Stimulated activated CD4-positive, alpha-beta T cell treated with anti-CD3 and anti-CD28 coated beads, Interleukin-1b, Interleukin-23, amount 100 ng/mL, for 4 hours (primary cell): ENCODE data around the gene AP3B1.

Experiments
- DNase-seq, 2 donors: peaks; one replicate each; pipeline ENCODE4 v3.0.0-alpha.2; 2020; ENCODE audit warnings: low read depth in 2 of 2

AP3B1 gene

GRCh38 chr5:78288246-78288645, 6.3 kb downstream of the AP3B1 start:
- no peak for DNase-seq

GRCh38 chr5:78287833-78288232, 6.7 kb downstream of the AP3B1 start:
- no peak for DNase-seq

DNA sequence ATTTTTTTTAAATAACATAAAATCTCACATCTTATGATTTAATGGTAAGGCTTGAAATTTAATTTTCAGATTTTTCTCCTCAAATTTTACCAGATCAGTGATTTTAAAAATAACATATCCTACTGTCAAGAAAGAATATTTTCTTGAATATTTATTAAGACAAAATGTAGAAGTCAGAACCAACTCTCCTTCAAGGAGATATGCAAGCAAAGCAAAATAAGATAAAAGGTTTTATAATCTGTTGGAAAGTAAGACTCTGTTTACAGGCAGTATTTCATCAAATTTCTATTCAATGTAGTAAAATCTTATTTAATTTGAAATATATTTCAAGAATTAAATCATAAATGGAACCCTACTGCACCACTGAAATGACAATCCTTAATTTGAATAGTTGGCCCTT, 7.3 kb downstream of the AP3B1 start:
- DNase-seq, result no peak

DNA sequence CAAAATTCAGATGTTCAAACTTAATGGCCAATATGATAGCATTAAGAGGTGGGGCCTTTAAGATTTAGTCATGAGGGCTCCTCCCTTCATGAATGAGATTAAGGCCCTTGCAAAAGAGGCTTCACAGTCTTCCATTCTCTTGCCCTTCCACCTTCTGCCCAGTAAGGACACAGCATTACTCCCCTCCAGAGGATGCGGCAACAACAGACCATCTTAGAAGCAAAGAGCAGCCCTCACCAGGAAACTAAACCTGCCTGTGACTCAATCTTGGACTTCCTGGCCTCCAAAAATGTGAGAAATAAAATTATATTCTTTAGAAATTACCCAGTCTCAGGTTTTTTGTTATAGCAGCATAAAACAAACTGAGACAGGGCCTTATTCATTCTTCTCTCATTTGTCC, 8.2 kb downstream of the AP3B1 start:
- DNase-seq, result no peak

- DNase-seq, result no peak
Observed at GRCh38 chr5:78283802-78284201, 10.7 kb downstream of the AP3B1 start.

- no peak for DNase-seq
Observed at GRCh38 chr5:78283105-78283504, 11.4 kb downstream of the AP3B1 start.

DNA sequence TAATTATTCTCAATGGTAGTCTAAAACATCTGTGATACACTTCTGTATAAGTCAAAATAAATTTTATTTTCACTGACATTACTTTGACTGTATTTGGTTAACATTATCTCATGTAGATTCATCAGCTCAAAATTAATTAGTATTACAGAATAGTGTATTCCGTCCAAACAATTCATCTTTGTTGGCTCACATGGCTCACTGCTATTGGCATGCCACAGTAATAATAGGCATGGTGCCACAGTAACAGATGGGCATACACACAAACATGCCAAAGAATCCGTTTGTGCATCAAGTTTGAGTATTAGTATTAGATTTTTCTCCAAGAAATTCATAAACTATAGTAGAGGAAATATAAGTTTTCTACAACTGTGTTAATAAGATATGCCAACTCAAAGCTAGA, 14.2 kb downstream of the AP3B1 start:
- DNase-seq, result no peak

DNA sequence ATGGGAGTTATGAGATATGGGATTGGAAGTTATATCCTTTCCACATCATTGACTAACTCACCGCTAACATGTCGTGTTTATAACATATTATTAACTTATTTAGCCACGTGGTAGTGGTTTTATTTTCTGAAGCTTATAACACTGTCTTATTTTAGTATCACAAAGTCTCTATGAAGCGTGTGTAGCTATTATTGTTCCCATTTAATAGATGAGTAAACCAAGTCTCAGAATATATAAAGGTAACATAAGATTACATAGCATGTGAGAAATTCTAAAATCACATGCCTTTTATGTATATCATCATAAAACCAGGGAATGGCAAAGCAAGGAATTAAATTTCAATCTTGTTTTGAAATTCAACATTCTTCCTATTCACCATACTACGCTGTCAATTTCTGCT, 15.3 kb downstream of the AP3B1 start:
- no peak for DNase-seq

GRCh38 chr5:78277715-78278114, 16.8 kb downstream of the AP3B1 start:
- no peak for DNase-seq

DNA sequence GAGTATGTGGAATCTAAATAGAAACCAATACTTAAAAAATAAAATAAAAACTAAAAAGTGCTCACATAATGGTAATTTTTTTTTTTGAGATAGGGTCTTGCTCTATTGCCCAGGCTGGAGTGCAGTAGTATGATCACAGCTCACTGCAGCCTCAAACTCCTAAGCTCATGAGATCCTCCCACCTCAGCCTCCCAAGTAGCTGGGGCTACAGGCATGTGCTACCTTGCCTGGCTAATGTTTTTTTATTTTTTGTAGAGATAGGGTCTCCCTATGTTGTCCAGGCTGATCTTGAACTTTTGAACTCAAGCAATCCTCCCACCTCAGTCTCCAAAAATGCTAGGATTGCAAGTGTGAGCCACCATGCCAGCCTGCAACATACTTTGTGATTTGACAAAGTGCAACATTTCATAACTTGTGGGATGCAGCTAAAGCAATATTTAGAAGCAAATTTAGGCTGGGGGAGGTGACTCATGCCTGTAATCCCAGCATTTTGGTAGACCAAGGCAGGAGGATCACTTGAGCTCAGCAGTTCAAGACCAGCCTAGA, 18.4 kb downstream of the AP3B1 start:
- DNase-seq, result no peak

GRCh38 chr5:78274540-78275197, 19.8 kb downstream of the AP3B1 start:
- DNase-seq, result no peak

GRCh38 chr5:78273436-78273835, 21.1 kb downstream of the AP3B1 start:
- DNase-seq, result no peak

DNA sequence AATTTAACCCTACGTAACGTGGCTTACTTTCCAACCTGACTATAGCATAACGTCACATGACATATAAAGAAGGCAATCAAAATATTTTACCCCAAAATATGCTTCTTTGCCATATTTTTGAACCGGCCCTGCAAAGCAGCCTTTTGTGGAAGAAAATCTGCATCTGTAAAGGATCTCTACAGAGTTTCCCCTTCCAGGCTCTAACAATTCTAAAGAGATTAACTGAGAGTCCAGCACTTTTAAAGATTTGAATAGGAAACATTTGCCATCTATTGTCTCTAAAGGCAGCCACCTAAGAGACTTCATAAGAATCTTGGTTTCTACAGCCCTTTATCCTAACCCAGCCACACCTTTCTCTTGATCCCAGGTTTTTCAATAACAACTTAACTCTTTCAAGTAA, 22.7 kb downstream of the AP3B1 start:
- DNase-seq, result no peak

DNA sequence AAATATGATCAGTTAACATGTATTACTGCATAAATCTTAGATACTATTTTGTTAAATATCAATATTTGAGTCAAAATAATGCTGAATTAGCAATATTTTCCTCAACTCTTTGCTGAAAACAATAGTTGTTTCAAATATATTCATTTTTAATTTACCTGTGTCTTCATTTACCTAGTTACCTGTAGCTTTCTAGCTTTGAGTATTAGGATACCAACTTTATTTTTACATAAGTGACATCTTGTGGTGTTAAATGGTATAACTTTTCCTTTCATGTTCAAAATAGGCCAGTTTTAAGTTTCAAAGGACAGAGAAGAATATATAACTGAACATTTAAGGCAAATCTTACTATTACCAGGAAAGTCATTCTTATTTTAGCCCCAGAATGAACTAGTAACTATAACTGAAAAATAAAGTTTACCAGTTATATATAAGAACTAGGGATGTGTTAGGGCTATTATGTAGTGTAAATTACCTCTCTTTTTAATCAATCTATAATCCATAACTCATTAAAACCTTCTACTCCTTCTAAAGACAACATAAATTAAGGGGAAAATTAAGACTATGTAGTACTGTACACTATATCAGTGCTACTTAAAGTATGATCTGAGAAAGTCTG, 25.3 kb downstream of the AP3B1 start:
- DNase-seq, result no peak

DNA sequence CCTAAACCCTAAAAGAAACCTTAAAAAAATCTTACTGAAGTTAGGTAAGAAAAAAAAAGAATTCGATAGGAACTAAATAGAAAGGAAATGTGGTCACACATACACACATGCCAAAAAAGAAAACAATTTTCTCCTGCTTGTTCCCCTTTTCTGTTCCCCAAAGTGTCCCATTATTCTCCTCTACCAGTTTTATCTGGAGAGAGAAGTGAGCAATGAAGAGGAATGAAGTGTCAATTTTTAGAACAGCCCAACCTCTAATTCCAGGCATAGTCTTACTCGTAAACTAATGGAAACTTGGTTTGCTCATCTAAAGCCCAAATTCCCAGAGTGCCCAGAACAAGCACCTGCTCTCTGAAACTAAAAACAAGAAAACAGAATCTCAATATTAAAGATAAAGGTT, 26.1 kb downstream of the AP3B1 start:
- DNase-seq, result no peak

DNA sequence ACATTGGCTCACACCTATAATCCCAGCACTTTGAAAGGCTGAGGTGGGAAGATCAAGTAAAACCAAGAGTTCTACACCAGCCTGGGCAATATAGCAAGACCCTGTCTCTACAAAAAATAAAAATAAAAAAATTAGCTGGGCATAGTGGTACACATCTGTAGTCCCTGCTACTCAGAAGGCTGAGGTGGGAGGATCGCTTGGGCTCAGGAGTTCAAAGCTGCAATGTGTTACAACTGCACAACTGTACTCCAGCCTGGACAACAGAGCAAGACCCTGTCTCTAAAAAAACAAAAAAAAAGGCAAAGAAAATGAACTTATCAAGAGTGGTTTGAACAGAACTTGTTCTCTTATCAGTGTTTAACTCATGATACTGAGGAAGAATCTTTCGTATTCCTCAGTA, 29.3 kb downstream of the AP3B1 start:
- DNase-seq, result no peak

GRCh38 chr5:78264600-78264999, 29.9 kb downstream of the AP3B1 start:
- DNase-seq, result no peak

GRCh38 chr5:78260771-78261170, 33.7 kb downstream of the AP3B1 start:
- no peak for DNase-seq

- no peak for DNase-seq
Observed at GRCh38 chr5:78253201-78253600, 41.3 kb downstream of the AP3B1 start.

DNA sequence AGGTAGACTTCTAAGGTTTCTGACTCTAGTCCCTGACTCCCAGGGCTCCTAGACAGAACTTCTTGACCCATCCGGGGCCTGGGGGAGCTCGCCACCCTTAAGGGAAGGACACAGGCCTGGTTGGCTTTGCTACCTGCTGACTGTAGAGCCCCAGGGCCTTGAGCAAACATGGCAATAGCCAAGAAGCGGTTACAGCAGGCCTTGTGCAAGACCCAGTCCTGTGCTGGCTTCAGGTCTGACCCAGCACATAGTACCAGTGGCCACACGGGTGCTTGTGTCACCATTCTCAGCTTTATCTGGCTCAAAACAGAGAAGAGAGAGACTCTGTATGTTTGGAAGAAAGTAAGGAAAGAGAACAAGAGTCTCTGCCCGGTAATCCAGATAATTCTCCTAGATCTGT, 41.8 kb downstream of the AP3B1 start:
- no peak for DNase-seq

DNA sequence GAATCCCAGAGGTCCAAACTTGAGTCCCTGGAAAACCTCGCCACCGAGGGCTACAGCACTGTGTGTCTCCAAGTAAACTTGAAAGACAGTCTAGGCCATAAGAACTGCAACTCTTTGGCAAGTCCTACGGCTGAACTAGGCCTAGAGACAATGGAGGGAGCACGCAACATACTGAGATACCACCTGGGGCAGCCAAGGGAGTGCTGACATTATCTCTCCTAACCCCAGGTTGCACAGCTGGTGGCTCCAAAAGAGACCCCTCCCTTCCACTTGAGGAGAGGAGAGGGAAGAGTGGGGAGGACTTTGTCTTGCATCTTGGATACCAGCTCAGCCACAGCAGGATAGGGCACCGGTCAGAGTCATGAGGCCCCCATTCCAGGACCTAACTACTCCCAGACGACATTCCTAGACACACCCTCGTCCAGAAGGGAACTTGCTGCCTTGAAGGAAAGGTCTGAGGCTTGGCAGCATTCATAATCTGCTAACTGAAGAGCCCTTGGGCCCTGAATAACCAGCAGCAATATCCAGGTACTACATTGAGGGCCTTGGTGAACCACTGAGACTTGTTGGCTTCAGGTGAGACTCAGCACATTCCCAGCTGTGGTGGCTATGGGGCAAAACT, 42.7 kb downstream of the AP3B1 start:
- DNase-seq, result no peak

DNA sequence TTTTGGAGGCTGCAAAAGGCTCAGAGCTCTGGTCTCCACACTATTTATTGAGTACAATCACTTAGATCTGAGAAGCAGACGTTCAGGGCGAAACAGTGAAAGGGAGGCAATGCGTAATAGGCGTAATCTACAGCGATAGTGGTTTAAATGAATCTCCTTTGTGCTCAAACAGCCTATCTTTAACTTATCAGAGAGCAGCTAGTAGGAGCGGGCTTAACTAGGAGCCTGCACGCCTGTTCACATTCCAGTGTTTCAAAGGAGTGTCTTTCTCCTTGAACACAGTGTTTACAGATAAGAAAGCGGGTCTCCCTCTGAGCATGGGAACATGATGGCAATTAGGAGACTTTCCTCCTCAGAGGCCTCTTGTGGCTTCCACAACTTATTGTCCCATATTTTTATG, 49.4 kb downstream of the AP3B1 start:
- no peak for DNase-seq

DNA sequence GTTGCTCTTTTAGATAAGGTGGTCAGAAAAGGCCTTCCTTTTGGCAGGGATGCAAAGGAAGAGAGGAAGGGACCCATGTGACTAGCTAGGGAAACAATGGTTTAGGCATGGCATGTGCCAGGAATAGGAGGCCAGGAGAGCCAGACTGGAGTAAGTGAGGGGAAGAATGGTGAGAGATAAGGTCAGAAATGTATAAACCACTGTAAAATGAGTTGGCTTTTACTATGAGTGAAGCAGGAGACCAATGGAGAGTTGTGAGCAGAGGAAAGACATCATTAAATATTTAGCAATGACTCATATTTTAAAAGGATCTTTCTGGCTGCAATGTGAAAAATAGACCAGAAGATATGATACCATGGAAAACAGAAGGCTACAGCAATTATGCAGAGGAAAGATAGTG, 50.9 kb downstream of the AP3B1 start:
- DNase-seq, result no peak
